HepG2 (cell line): ENCODE results near the gene CCDC183. TPM values are rescaled to one million over a fixed set of nuclear protein-coding genes. Genes with fewer than 3 reads are reported as not detected.

Source experiments
- FOXO1 ChIP-seq: sonication (generic); formaldehyde crosslinking; IDR thresholded peaks from 2 replicates; pipeline ENCODE4 v1.4.0; 2020; ENCODE audit warnings: missing genetic modification reagents
- HNRNPK ChIP-seq: fragments of 200-400 bp; formaldehyde crosslinking; IDR thresholded peaks from 2 replicates; pipeline ENCODE4 v1.6.1; 2018; ENCODE audit warnings: low read length, low read depth, moderate library complexity, mild to moderate bottlenecking; ENCODE audit not compliant: poor library complexity, severe bottlenecking
- RFX3 ChIP-seq: IDR thresholded peaks from 2 replicates; pipeline ENCODE4 v1.6.1; 2016; ENCODE audit warnings: missing biosample characterization, missing genetic modification reagents
- SSRP1 ChIP-seq: IDR thresholded peaks from 2 replicates; pipeline ENCODE4 v1.6.1; 2016; ENCODE audit warnings: control low read depth
- ZFYVE20 ChIP-seq: sonication (generic); formaldehyde crosslinking; IDR thresholded peaks from 2 replicates; pipeline ENCODE4 v1.8.0; 2023; ENCODE audit warnings: low read depth, mild to moderate bottlenecking, moderate library complexity, missing genetic modification reagents, borderline replicate concordance
- ZNF121 ChIP-seq: sonication (generic); formaldehyde crosslinking; IDR thresholded peaks from 2 replicates; pipeline ENCODE4 v1.5.0; 2020; ENCODE audit warnings: mild to moderate bottlenecking, missing genetic modification reagents
- ZNF224 ChIP-seq: sonication (generic); formaldehyde crosslinking; IDR thresholded peaks from 2 replicates; pipeline ENCODE4 v1.5.0; 2020; ENCODE audit warnings: mild to moderate bottlenecking, missing genetic modification reagents
- ZNF234 ChIP-seq: sonication (generic); formaldehyde crosslinking; conservative IDR thresholded peaks from 2 replicates; pipeline ENCODE4 v1.5.1; 2020; ENCODE audit warnings: mild to moderate bottlenecking, missing genetic modification reagents
- polyA plus RNA-seq, 8 experiments: library from polyadenylated mRNA; depleted of rRNA in 3 of 8; stranded (reverse) in 7 of 8; unstranded in 1 of 8; fragments of >200 nt; fragmentation: Illumina TruSeq in 4 of 8; extraction: Trizol in 4 of 8; gene quantifications; 2 replicates each; pipeline versions ENCODE4 v1.2.1 to v1.2.3, GENCODE V29; 2011 to 2016; ENCODE audit warnings: low read depth in 4 of 8, missing spikeins in 1 of 8, mixed read lengths in 1 of 8; ENCODE audit not compliant: insufficient read depth in 1 of 8
- total RNA-seq, 5 experiments: library from RNA; depleted of rRNA; stranded (reverse); fragments of >200 nt; fragmentation: Illumina TruSeq; extraction: Trizol; gene quantifications; 2 replicates each; pipeline ENCODE4 v1.2.3, GENCODE V29; 2016; ENCODE audit warnings: low read depth in 1 of 5
- TF ChIP-seq, protein P1 (sequence below): sonication (generic); formaldehyde crosslinking; IDR thresholded peaks from 2 replicates; pipeline ENCODE4 v1.4.0; 2020; ENCODE audit warnings: missing genetic modification reagents, mild to moderate bottlenecking, borderline replicate concordance
- TF ChIP-seq, protein P2 (sequence below): sonication (generic); formaldehyde crosslinking; IDR thresholded peaks from 2 replicates; pipeline ENCODE4 v1.5.1; 2020; ENCODE audit warnings: missing genetic modification reagents, mild to moderate bottlenecking, borderline replicate concordance
- TF ChIP-seq, protein P3 (sequence below), 2 experiments: fragments of 450-650 bp in 1 of 2; sonication (generic) in 1 of 2; formaldehyde crosslinking in 1 of 2; IDR thresholded peaks; 2 replicates each; pipeline versions ENCODE4 v1.6.1 to v1.8.0; 2016 to 2022; ENCODE audit warnings: antibody characterized with exemption in 1 of 2, mild to moderate bottlenecking in 1 of 2, missing genetic modification reagents in 1 of 2
- TF ChIP-seq, protein P4 (sequence below): sonication (generic); formaldehyde crosslinking; IDR thresholded peaks from 2 replicates; pipeline ENCODE4 v1.8.1; 2023; ENCODE audit warnings: mild to moderate bottlenecking, missing genetic modification reagents

CCDC183 gene
- total and polyA plus RNA-seq, 2 of the 13 experiments (the other 11 are each of a cell fraction or from before 2014, with no cell fraction given), result 5.0 to 66.4 TPM

DNA sequence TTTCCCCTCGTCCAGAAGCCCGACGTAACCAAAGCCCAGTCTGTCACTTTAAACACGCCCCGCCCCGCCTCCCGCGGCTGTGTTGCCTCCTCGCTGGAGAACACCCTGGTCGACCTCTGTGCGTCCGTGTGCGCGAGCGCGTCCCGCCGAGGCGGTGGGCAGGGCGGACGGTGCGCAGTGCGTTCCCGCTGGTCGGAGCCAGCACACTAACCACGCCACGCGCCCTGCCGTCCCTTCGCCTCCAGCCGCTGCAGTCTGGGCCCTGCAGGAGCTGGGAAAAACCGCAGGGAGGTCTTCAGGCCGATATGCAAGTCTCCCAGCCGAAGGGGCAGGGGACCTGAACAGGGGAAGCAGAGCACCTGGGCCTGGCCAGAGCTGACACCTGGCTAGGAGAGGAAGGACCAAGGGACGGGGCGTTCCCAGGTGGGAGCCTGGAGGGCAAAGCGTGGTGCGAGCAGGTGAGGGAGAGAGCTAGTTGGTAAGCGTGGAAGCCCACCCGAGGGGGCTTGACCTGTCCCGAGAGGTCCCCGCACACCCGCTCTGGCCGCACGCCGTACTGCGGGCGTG lies 51.8 kb downstream of the CCDC183 start (continued):
- TF ChIP-seq, protein P1, sequence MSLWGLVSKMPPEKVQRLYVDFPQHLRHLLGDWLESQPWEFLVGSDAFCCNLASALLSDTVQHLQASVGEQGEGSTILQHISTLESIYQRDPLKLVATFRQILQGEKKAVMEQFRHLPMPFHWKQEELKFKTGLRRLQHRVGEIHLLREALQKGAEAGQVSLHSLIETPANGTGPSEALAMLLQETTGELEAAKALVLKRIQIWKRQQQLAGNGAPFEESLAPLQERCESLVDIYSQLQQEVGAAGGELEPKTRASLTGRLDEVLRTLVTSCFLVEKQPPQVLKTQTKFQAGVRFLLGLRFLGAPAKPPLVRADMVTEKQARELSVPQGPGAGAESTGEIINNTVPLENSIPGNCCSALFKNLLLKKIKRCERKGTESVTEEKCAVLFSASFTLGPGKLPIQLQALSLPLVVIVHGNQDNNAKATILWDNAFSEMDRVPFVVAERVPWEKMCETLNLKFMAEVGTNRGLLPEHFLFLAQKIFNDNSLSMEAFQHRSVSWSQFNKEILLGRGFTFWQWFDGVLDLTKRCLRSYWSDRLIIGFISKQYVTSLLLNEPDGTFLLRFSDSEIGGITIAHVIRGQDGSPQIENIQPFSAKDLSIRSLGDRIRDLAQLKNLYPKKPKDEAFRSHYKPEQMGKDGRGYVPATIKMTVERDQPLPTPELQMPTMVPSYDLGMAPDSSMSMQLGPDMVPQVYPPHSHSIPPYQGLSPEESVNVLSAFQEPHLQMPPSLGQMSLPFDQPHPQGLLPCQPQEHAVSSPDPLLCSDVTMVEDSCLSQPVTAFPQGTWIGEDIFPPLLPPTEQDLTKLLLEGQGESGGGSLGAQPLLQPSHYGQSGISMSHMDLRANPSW (CRISPR knock-in tag), result peak; percentile 67; the same call in 1 of the 2 replicates
- TF ChIP-seq ZFYVE20 (CRISPR knock-in tag) (peak; percentile 42; the same call in 1 of the 2 replicates), SSRP1 (CRISPR knock-in tag) (peak; percentile 95; the same call in 1 of the 2 replicates), HNRNPK (peak; percentile 1), FOXO1 (no peak; the same call in 1 of the 2 replicates), RFX3 (no peak), ZNF121 (CRISPR knock-in tag) (0 out of 2 replicates have a peak, but pooled peaks have one; percentile 14), ZNF224 (CRISPR knock-in tag) (peak; percentile 80; the same call in 1 of the 2 replicates), ZNF234 (CRISPR knock-in tag) (peak; percentile 56; the same call in 1 of the 2 replicates)
- TF ChIP-seq, protein P2, sequence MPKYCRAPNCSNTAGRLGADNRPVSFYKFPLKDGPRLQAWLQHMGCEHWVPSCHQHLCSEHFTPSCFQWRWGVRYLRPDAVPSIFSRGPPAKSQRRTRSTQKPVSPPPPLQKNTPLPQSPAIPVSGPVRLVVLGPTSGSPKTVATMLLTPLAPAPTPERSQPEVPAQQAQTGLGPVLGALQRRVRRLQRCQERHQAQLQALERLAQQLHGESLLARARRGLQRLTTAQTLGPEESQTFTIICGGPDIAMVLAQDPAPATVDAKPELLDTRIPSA (CRISPR knock-in tag), result peak; percentile 69; the same call in 1 of the 2 replicates
- TF ChIP-seq, protein P3, sequence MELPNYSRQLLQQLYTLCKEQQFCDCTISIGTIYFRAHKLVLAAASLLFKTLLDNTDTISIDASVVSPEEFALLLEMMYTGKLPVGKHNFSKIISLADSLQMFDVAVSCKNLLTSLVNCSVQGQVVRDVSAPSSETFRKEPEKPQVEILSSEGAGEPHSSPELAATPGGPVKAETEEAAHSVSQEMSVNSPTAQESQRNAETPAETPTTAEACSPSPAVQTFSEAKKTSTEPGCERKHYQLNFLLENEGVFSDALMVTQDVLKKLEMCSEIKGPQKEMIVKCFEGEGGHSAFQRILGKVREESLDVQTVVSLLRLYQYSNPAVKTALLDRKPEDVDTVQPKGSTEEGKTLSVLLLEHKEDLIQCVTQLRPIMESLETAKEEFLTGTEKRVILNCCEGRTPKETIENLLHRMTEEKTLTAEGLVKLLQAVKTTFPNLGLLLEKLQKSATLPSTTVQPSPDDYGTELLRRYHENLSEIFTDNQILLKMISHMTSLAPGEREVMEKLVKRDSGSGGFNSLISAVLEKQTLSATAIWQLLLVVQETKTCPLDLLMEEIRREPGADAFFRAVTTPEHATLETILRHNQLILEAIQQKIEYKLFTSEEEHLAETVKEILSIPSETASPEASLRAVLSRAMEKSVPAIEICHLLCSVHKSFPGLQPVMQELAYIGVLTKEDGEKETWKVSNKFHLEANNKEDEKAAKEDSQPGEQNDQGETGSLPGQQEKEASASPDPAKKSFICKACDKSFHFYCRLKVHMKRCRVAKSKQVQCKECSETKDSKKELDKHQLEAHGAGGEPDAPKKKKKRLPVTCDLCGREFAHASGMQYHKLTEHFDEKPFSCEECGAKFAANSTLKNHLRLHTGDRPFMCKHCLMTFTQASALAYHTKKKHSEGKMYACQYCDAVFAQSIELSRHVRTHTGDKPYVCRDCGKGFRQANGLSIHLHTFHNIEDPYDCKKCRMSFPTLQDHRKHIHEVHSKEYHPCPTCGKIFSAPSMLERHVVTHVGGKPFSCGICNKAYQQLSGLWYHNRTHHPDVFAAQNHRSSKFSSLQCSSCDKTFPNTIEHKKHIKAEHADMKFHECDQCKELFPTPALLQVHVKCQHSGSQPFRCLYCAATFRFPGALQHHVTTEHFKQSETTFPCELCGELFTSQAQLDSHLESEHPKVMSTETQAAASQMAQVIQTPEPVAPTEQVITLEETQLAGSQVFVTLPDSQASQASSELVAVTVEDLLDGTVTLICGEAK (IDR thresholded peaks at IDR 0.05), result no peak
- TF ChIP-seq, protein P3 (CRISPR knock-in tag; IDR thresholded peaks at IDR 0.05), result peak; percentile 75; the same call in 1 of the 2 replicates
- TF ChIP-seq, protein P4, sequence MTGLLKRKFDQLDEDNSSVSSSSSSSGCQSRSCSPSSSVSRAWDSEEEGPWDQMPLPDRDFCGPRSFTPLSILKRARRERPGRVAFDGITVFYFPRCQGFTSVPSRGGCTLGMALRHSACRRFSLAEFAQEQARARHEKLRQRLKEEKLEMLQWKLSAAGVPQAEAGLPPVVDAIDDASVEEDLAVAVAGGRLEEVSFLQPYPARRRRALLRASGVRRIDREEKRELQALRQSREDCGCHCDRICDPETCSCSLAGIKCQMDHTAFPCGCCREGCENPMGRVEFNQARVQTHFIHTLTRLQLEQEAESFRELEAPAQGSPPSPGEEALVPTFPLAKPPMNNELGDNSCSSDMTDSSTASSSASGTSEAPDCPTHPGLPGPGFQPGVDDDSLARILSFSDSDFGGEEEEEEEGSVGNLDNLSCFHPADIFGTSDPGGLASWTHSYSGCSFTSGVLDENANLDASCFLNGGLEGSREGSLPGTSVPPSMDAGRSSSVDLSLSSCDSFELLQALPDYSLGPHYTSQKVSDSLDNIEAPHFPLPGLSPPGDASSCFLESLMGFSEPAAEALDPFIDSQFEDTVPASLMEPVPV (CRISPR knock-in tag), result peak; percentile 92
